Right lobe of liver (tissue), 6 donors: Measurements from ENCODE around the gene ACOX1. TPM values are rescaled to one million over a fixed set of nuclear protein-coding genes. Genes with fewer than 3 reads are reported as not detected.
A peak's percentile ranks its signal among the peaks of the same experiment; 100 is the strongest.

Source experiments
- ATAC-seq, 4 donors: fragments of 200-7000 bp; cut with Tn5 transposase; one replicate each; pipeline ENCODE4 v1.9.1; 2020; ENCODE audit warnings: mild to moderate bottlenecking in 4 of 4, moderate library complexity in 4 of 4
- DNase-seq, 3 donors: peaks; one replicate each; pipeline ENCODE4 v3.0.0-alpha.2; 2020
- H3K27ac ChIP-seq, 3 donors: fragments of 200-600 bp; one replicate each; pipeline ENCODE4 v1.8.0; 2022
- H3K27me3 ChIP-seq, 2 donors: fragments of 200-600 bp; one replicate each; pipeline ENCODE4 v1.8.0; 2022
- H3K36me3 ChIP-seq, 4 donors: fragments of 200-600 bp; sonication (generic) in 1 of 4; one replicate each; pipeline versions ENCODE4 v1.5.1 to v1.8.0; 2017 to 2022; ENCODE audit warnings: control low read depth in 1 of 4
- H3K4me1 ChIP-seq, 4 donors: fragments of 200-600 bp; sonication (generic) in 1 of 4; one replicate each; pipeline versions ENCODE4 v1.5.1 to v1.8.0; 2017 to 2022; ENCODE audit warnings: control low read depth in 1 of 4
- H3K4me3 ChIP-seq, 3 donors: fragments of 200-600 bp; one replicate each; pipeline ENCODE4 v1.8.0; 2022
- H3K9me3 ChIP-seq, 4 donors: fragments of 200-600 bp; sonication (generic) in 1 of 4; one replicate each; pipeline versions ENCODE4 v1.5.1 to v1.8.0; 2017 to 2022; ENCODE audit warnings: control low read depth in 1 of 4
- CTCF ChIP-seq, 4 donors: fragments of 200-600 bp in 3 of 4; fragments of 450-650 bp in 1 of 4; IDR thresholded peaks; one replicate each; pipeline versions ENCODE4 v1.5.1 to v1.8.0; 2016 to 2022; ENCODE audit warnings: antibody characterized with exemption in 4 of 4, mild to moderate bottlenecking in 2 of 4
- POLR2A ChIP-seq: fragments of 450-650 bp; IDR thresholded peaks from one replicate; pipeline ENCODE4 v1.6.1; 2017; ENCODE audit warnings: antibody characterized with exemption, mild to moderate bottlenecking
- WGBS: methylation state at CpG from one replicate; pipeline ENCODE4 v1.1.6; 2018; ENCODE audit warnings: low coverage, low lambda C conversion rate; ENCODE audit not compliant: insufficient coverage; ENCODE audit errors: missing lambda C conversion rate; 5-methylcytosine and 5-hydroxymethylcytosine counted together
- intact Hi-C, 2 donors: fragments of 100-400 bp; cut with DNase I; formaldehyde crosslinking; loops; one replicate each; pipeline versions ENCODE4 v1.11.2 to v1.14.1; 2022
- total RNA-seq, 6 experiments: library from RNA; depleted of rRNA in 2 of 6; stranded (reverse); fragments of >200 nt in 2 of 6; fragmentation: NEBNext Ultra II Directional in 3 of 6; extraction: Animal tissue kit (Norgen Biotek cat#: 25700) in 3 of 6; gene quantifications; one replicate each; pipeline versions ENCODE4 v1.1.0 to v1.2.4, GENCODE V29; 2016 to 2023
- donor health status: DM: no; HTN: yes; CAD: no.
- donor health status: DM: no; HTN: no; CAD: no.
- donor health status: DM: no; HTN: no; CAD: no.
- donor health status: DM: no; HTN: yes; CAD: no.
- donor health status: DM: no; HTN: yes; CAD: no.

Gene ACOX1
- total RNA-seq, 6 experiments from 2014 or later: 112 to 202 (median 190) TPM

GRCh38 chr17:75933808-75934207, 45.2 kb downstream of the ACOX1 start:
- no peak for ATAC-seq
- DNase-seq: no peak
- intact Hi-C loops: no loop called here
- Histone ChIP-seq H3K4me3 (no peak overlapping the region), H3K9me3 (no peaks in the 10 kb centered on the region), H3K27me3 (no peaks in the 10 kb centered on the region), H3K27ac (no peak overlapping the region), H3K4me1 (no peaks in the 10 kb centered on the region), H3K36me3 (no peaks in the 10 kb centered on the region)
- TF ChIP-seq CTCF (IDR thresholded peaks at IDR 0.05) (no peak), POLR2A (no peak)
- WGBS: 89% methylated on average over 4 of the region's 4 CpGs

- Histone ChIP-seq H3K36me3 (no peaks in the 10 kb centered on the region), H3K4me1 (no peaks in the 10 kb centered on the region), H3K4me3 (no peak overlapping the region), H3K27me3 (no peaks in the 10 kb centered on the region), H3K9me3 (no peaks in the 10 kb centered on the region), H3K27ac (no peak overlapping the region)
- ATAC-seq (no peak), DNase-seq (no peak)
- intact Hi-C loops: no loop called here
- 85% methylated on average over 5 of the region's 5 CpGs for WGBS
- TF ChIP-seq POLR2A (no peak), CTCF (IDR thresholded peaks at IDR 0.05) (no peak)
These were observed 46.1 kb downstream of the ACOX1 start for GRCh38 chr17:75932852-75933251.

- no peaks in the 10 kb centered on the region for H3K27me3 ChIP-seq
- H3K36me3 ChIP-seq: no peaks in the 10 kb centered on the region
- TF ChIP-seq CTCF (IDR thresholded peaks at IDR 0.05): no peak
- no peak for TF ChIP-seq POLR2A
- H3K4me3 ChIP-seq: no peak overlapping the region
- DNase-seq (no peak), ATAC-seq (no peak)
- no peak overlapping the region for H3K27ac ChIP-seq
- WGBS: 88% methylated on average over 3 of the region's 4 CpGs
- no peaks in the 10 kb centered on the region for H3K9me3 ChIP-seq
- intact Hi-C loops: no loop called here
- no peaks in the 10 kb centered on the region for H3K4me1 ChIP-seq
These were observed 47.9 kb downstream of the ACOX1 start for GRCh38 chr17:75931062-75931461.

DNA sequence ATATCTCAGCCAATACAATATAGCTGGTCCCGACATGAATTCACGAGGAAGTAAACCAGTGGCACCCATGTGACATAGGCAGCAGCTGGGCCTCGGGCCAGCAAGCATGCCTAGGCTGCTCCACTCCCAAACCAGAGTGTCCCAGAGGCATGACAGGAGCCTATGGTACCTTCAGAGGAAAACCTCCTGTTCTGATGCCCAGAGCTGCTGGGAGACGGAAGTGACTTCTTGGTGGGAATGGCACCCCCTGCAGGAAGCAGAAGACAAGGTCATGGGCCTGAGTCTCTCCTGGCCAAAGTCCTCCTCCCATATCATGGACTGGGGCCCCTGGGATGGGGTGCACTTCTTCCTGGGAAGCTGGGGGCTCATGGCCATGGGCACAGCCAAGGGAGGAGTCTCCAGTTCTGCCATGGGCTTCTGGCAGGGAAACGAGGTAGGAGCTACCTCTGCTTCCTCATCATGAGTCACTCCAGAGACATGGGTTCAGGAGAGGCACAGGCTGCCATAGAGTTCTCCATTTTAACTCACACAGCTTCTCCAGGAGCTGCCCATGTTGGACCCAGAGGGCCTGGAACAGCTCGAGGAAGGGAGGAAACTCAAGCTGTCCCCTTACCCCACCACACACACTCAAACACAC, 51.6 kb downstream of the ACOX1 start:
- no peak overlapping the region for H3K27ac ChIP-seq
- no CpG with 5 or more reads among the region's 6 CpGs for WGBS
- no peaks in the 10 kb centered on the region for H3K9me3 ChIP-seq
- TF ChIP-seq POLR2A (no peak), CTCF (IDR thresholded peaks at IDR 0.05) (peak in 3 of 4 donors; percentile 19 to 34 (median 20))
- no peaks in the 10 kb centered on the region for H3K36me3 ChIP-seq
- H3K4me3 ChIP-seq: no peak overlapping the region
- ATAC-seq (peak in 3 of 4 donors; percentile 35 to 45 (median 40)), DNase-seq (no peak)
- H3K4me1 ChIP-seq: peaks cover 0 to 5% (median 4%) of the 10 kb centered on the region in 4 donors
- intact Hi-C loops: no loop called here
- H3K27me3 ChIP-seq: no peaks in the 10 kb centered on the region
